K562 (cell line): ENCODE measurements around the gene FRRS1L. TPM values are rescaled to one million over a fixed set of nuclear protein-coding genes. Genes with fewer than 3 reads are reported as not detected.
A peak's percentile ranks its signal among the peaks of the same experiment; 100 is the strongest.

Source experiments
- ESRRA ChIP-seq: fragments of 450-650 bp; IDR thresholded peaks from 2 replicates; pipeline ENCODE4 v1.6.1; 2014; ENCODE audit warnings: low read depth, mild to moderate bottlenecking, moderate library complexity, borderline replicate concordance
- FOXJ2 ChIP-seq: fragments of 200-800 bp; sonication (Bioruptor generic); IDR thresholded peaks from 2 replicates; pipeline ENCODE4 v1.6.1; 2016; ENCODE audit warnings: missing genetic modification characterization, missing compliant biosample characterization
- FOXK1 ChIP-seq: sonication (generic); formaldehyde crosslinking; IDR thresholded peaks from 2 replicates; pipeline ENCODE4 v1.8.0; 2022; ENCODE audit warnings: missing genetic modification reagents, mild to moderate bottlenecking, borderline replicate concordance
- MTF1 ChIP-seq: fragments of 250-450 bp; sonication (Bioruptor Pico); IDR thresholded peaks from 2 replicates; pipeline ENCODE4 v1.9.0; 2021; ENCODE audit warnings: moderate library complexity, mild to moderate bottlenecking, inconsistent platforms, borderline replicate concordance
- NFE2L1 ChIP-seq: fragments of 450-650 bp; IDR thresholded peaks from 2 replicates; pipeline ENCODE4 v1.6.1; 2016; ENCODE audit warnings: missing genetic modification characterization, low read depth, mild to moderate bottlenecking, missing compliant biosample characterization, moderate library complexity, borderline replicate concordance
- POLR2G ChIP-seq: fragments of 200-400 bp; formaldehyde crosslinking; IDR thresholded peaks from 2 replicates; pipeline ENCODE4 v1.6.1; 2017; ENCODE audit warnings: low read depth, mild to moderate bottlenecking, antibody characterized with exemption, low read length, moderate library complexity
- SMAD1 ChIP-seq: fragments of 150-350 bp; IDR thresholded peaks from 2 replicates; pipeline ENCODE4 v1.6.1; 2014; ENCODE audit warnings: low read length, low read depth; ENCODE audit not compliant: partially characterized antibody
- TOE1 ChIP-seq, 2 experiments: fragments of 450-650 bp in 1 of 2; sonication (generic) in 1 of 2; formaldehyde crosslinking in 1 of 2; IDR thresholded peaks; 2 replicates each; pipeline versions ENCODE4 v1.7.1 to v1.8.0; 2016 to 2022; ENCODE audit warnings: borderline replicate concordance in 2 of 2, mild to moderate bottlenecking in 2 of 2, antibody characterized with exemption in 1 of 2, inconsistent platforms in 1 of 2, low read depth in 1 of 2, missing genetic modification reagents in 1 of 2, moderate library complexity in 1 of 2
- ZBTB1 ChIP-seq: sonication (generic); formaldehyde crosslinking; IDR thresholded peaks from 2 replicates; pipeline ENCODE4 v1.8.1; 2023; ENCODE audit warnings: missing genetic modification reagents, low read depth, mild to moderate bottlenecking, borderline replicate concordance
- ZBTB7A ChIP-seq: IDR thresholded peaks from 2 replicates; pipeline ENCODE4 v1.6.1; 2011; ENCODE audit warnings: low read depth, mild to moderate bottlenecking, low read length, moderate library complexity, borderline replicate concordance; ENCODE audit not compliant: control insufficient read depth
- polyA plus RNA-seq, 8 experiments: library from polyadenylated mRNA; depleted of rRNA in 4 of 8; stranded (reverse) in 5 of 8; unstranded in 3 of 8; fragments of >200 nt; fragmentation: Nextera tagmentation in 2 of 8; fragmentation: Illumina TruSeq in 1 of 8; extraction: Ambion mirVana in 2 of 8; extraction: Trizol in 1 of 8; gene quantifications; 2 replicates each; pipeline versions ENCODE4 v1.2.1 to v1.2.3, GENCODE V29; 2011 to 2014; ENCODE audit warnings: inconsistent platforms in 1 of 8, missing spikeins in 1 of 8
- total RNA-seq, 7 experiments: library from RNA; depleted of rRNA in 6 of 7; stranded (reverse); fragments of >200 nt in 6 of 7; fragmentation: Illumina TruSeq in 2 of 7; extraction: Trizol in 2 of 7; gene quantifications; 2 replicates each; pipeline versions ENCODE4 v1.2.1 to v1.2.3, GENCODE V29; 2011 to 2021; ENCODE audit warnings: low replicate concordance in 1 of 7
- TF ChIP-seq, protein P1 (sequence below): sonication (generic); formaldehyde crosslinking; IDR thresholded peaks from 2 replicates; pipeline ENCODE4 v1.8.1; 2023; ENCODE audit warnings: missing genetic modification reagents, mild to moderate bottlenecking, borderline replicate concordance
- TF ChIP-seq, protein P2 (sequence below): fragments of 450-650 bp; IDR thresholded peaks from one replicate; pipeline ENCODE4 v1.6.1; 2018; ENCODE audit warnings: mild to moderate bottlenecking, moderate library complexity; ENCODE audit not compliant: partially characterized antibody
- TF ChIP-seq, protein P3 (sequence below), 2 experiments: fragments of 450-650 bp; IDR thresholded peaks; 2 replicates each; pipeline ENCODE4 v1.6.1; 2018; ENCODE audit warnings: mild to moderate bottlenecking in 2 of 2, low read depth in 1 of 2; ENCODE audit not compliant: partially characterized antibody in 2 of 2

The FRRS1L gene
- total and polyA plus RNA-seq, 9 of the 15 experiments (the other 6 are each of a cell fraction or from before 2014, with no cell fraction given), result under 0.01 to 0.04 (median 0.03) TPM; not detected in 5

DNA sequence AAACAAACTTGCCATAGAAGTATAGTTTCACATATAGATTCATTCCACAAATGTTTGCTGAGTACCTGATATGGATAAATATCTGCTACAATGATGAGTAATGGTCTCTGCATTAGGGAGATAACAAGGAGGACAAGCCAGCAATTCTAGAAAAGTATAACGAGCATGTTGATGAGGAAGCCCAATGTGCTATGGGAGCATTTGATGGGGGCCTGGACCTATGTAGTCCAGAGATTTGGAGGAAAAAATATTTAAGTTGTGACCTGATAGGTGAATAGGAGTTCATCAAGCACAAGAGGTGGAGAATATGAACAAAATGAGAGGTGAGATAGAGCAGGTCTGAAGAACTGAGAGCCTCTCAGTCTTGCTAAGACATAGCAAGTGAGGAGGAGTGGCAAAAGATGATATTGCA, 32.9 kb downstream of the FRRS1L start (continued):
- TF ChIP-seq, protein P1, sequence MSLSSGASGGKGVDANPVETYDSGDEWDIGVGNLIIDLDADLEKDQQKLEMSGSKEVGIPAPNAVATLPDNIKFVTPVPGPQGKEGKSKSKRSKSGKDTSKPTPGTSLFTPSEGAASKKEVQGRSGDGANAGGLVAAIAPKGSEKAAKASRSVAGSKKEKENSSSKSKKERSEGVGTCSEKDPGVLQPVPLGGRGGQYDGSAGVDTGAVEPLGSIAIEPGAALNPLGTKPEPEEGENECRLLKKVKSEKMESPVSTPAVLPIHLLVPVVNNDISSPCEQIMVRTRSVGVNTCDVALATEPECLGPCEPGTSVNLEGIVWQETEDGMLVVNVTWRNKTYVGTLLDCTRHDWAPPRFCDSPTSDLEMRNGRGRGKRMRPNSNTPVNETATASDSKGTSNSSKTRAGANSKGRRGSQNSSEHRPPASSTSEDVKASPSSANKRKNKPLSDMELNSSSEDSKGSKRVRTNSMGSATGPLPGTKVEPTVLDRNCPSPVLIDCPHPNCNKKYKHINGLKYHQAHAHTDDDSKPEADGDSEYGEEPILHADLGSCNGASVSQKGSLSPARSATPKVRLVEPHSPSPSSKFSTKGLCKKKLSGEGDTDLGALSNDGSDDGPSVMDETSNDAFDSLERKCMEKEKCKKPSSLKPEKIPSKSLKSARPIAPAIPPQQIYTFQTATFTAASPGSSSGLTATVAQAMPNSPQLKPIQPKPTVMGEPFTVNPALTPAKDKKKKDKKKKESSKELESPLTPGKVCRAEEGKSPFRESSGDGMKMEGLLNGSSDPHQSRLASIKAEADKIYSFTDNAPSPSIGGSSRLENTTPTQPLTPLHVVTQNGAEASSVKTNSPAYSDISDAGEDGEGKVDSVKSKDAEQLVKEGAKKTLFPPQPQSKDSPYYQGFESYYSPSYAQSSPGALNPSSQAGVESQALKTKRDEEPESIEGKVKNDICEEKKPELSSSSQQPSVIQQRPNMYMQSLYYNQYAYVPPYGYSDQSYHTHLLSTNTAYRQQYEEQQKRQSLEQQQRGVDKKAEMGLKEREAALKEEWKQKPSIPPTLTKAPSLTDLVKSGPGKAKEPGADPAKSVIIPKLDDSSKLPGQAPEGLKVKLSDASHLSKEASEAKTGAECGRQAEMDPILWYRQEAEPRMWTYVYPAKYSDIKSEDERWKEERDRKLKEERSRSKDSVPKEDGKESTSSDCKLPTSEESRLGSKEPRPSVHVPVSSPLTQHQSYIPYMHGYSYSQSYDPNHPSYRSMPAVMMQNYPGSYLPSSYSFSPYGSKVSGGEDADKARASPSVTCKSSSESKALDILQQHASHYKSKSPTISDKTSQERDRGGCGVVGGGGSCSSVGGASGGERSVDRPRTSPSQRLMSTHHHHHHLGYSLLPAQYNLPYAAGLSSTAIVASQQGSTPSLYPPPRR (CRISPR knock-in tag), result no peak
- TF ChIP-seq FOXK1 (no peak), FOXJ2 (no peak), ESRRA (no peak), ZBTB1 (CRISPR knock-in tag) (no peak), TOE1 (IDR thresholded peaks at IDR 0.05; ENCODE audit: borderline replicate concordance) (0 out of 2 replicates have a peak, but pooled peaks have one; percentile 31), TOE1 (CRISPR knock-in tag; IDR thresholded peaks at IDR 0.05; ENCODE audit: borderline replicate concordance, low read depth) (no peak), POLR2G (no peak), SMAD1 (no peak), MTF1 (CRISPR knock-in tag) (no peak), NFE2L1 (no peak), ZBTB7A (no peak)
- TF ChIP-seq, protein P2, sequence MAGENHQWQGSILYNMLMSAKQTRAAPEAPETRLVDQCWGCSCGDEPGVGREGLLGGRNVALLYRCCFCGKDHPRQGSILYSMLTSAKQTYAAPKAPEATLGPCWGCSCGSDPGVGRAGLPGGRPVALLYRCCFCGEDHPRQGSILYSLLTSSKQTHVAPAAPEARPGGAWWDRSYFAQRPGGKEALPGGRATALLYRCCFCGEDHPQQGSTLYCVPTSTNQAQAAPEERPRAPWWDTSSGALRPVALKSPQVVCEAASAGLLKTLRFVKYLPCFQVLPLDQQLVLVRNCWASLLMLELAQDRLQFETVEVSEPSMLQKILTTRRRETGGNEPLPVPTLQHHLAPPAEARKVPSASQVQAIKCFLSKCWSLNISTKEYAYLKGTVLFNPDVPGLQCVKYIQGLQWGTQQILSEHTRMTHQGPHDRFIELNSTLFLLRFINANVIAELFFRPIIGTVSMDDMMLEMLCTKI, result no peak
- TF ChIP-seq, protein P3, sequence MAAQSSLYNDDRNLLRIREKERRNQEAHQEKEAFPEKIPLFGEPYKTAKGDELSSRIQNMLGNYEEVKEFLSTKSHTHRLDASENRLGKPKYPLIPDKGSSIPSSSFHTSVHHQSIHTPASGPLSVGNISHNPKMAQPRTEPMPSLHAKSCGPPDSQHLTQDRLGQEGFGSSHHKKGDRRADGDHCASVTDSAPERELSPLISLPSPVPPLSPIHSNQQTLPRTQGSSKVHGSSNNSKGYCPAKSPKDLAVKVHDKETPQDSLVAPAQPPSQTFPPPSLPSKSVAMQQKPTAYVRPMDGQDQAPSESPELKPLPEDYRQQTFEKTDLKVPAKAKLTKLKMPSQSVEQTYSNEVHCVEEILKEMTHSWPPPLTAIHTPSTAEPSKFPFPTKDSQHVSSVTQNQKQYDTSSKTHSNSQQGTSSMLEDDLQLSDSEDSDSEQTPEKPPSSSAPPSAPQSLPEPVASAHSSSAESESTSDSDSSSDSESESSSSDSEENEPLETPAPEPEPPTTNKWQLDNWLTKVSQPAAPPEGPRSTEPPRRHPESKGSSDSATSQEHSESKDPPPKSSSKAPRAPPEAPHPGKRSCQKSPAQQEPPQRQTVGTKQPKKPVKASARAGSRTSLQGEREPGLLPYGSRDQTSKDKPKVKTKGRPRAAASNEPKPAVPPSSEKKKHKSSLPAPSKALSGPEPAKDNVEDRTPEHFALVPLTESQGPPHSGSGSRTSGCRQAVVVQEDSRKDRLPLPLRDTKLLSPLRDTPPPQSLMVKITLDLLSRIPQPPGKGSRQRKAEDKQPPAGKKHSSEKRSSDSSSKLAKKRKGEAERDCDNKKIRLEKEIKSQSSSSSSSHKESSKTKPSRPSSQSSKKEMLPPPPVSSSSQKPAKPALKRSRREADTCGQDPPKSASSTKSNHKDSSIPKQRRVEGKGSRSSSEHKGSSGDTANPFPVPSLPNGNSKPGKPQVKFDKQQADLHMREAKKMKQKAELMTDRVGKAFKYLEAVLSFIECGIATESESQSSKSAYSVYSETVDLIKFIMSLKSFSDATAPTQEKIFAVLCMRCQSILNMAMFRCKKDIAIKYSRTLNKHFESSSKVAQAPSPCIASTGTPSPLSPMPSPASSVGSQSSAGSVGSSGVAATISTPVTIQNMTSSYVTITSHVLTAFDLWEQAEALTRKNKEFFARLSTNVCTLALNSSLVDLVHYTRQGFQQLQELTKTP (IDR thresholded peaks at IDR 0.05; ENCODE audit: low read depth in 1 of 2, partially characterized antibody in 2 of 2), result peak in 1 of 2 experiments; percentile 59
